HG02763 (cell line): Measurements from ENCODE around the gene AKAP9.
A peak's percentile ranks its signal among the peaks of the same experiment; 100 is the strongest.
"Not testable (repeated sequence)": the region's sequence is repeated elsewhere in the genome, so short reads cannot be mapped to it uniquely, and the experiment has no call there.

Source experiments
- ATAC-seq: cut with Tn5 transposase; IDR thresholded peaks from one replicate; pipeline ENCODE4 v1.9.1; 2021; ENCODE audit warnings: mild to moderate bottlenecking, moderate library complexity; ENCODE audit not compliant: unreplicated experiment

Gene AKAP9

GRCh38 chr7:91940572-91941341, at the start of gene AKAP9:
Gene AKAP9 (plus strand): TSS chr7:91940862. CDS start chr7:91941100, 238 bp downstream.
- ATAC-seq, result peak; percentile 95

DNA sequence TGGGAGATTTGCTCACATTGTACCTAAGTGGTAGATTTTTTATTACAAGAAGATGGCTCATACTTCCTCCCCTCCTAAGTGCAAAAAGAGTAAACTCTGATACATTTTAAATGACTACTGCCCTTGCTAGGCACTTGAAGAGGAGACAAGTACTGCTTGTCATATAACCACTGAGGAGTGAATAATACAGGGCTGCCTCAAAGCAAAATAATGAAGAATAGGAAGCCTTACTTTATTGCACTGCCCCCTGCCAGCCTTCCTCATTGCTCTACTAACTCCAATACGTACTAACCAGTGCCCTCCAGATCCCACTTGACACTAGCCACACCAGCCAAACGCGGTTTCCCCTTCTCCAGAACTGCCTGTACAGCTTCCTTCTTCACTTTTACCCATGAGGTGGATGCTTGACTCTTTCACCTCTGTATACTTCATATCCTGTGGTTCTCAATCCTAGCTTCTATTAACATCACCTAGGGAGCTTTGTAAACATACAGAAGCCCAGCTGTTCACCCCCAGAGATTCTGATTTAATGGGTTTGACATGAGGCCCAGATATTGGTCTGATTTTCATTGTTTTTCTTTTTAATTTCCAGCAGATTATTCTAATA, 48.5 kb upstream of the AKAP9 start:
- ATAC-seq, result no peak

- ATAC-seq, result no peak
Measured at GRCh38 chr7:91892821-91893340, 47.8 kb upstream of the AKAP9 start.

DNA sequence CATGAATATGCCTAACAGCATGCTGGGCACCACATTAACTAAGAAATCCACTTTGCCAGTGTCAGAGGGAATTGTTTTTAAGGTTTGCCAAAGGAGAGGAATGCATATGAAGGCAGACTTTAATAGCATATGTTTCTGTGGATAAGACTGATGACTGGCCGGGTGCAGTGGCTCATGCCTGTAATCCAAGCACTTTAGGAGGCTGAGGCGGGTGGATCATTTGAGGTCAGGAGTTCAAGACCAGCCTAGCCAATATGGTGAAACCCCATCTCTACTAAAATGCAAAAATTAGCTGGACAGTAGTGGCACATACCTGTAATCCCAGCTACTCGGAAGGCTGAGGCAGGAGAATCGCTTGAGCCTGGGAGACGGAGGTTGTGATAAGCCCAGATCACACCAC, 47.0 kb upstream of the AKAP9 start:
- ATAC-seq, result not testable (repeated sequence)

DNA sequence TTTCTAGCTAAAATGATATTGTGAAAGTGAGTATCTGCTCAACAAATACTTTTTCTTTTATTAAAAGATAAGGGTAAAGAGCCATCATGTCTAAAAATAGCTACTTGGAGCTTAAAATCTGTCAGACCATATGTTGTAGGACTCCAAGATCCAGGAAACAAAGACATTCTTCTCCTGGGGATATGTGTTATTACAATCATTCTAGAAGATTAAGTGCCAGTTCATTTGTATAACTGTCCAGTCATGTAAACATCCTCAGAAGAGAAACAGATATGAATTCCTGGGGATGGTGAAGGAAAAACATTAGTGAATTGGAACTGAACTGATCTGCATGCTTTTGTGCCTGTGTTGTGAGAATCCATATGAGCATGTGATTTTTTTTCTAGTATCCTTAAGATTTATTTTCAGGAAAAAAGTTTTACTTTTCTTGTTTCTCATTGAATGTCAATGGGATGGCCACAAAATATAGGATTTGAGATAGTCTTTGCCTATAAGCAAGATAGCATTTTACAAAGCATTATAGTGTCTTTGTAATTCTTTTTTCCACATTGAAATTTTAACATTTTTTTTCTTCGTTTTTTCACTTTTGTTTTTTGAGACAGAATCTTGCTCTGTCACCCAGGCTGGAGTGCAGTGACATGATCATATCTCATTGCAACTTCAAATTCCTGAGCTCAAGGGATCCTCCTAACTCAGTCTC, 45.7 kb upstream of the AKAP9 start:
- ATAC-seq, result no peak

- no peak for ATAC-seq
Measured at GRCh38 chr7:91898240-91898992, 42.2 kb upstream of the AKAP9 start.

- ATAC-seq, result no peak
Measured at GRCh38 chr7:91899563-91899962, 41.1 kb upstream of the AKAP9 start.

DNA sequence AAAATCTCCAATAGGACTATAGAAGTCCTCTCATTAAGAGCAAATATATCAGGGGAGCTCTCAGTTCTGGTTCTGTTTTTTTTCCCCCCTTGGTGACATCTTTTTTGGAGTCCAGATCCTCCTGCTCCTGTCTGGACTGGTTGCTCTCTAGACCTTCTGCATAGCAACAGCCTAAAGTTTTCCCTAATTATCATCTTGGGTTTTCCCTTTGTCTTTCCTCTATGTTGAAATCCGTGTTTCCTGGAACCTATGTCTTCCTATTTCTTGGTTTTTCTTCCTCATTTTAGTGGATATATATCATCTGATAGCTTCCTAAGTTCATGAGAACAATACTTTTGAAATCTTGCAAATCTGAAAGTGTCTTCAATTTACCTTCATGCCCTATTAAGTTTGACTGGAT, 30.5 kb upstream of the AKAP9 start:
- no peak for ATAC-seq

GRCh38 chr7:91911121-91911520, 29.5 kb upstream of the AKAP9 start:
- no peak for ATAC-seq

DNA sequence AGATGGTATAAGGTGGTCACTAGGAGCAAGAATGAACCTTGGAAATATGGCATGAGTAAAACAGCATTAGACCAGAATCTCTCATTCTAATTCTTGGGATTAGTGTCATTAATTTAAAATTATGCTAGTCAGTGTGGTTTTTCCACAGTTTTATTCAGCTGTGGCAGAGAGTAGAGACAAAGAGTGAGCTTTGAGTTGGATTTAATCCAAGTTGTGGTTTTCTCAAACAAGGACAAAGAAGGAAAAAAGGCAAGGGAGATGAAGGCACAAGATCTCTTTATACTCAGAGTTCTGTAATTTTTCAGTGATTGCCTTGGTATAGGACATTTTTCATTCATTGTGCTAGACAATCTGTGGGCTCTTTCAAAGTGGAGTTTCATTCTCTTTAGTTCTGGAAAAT, 28.2 kb upstream of the AKAP9 start:
- ATAC-seq, result no peak

DNA sequence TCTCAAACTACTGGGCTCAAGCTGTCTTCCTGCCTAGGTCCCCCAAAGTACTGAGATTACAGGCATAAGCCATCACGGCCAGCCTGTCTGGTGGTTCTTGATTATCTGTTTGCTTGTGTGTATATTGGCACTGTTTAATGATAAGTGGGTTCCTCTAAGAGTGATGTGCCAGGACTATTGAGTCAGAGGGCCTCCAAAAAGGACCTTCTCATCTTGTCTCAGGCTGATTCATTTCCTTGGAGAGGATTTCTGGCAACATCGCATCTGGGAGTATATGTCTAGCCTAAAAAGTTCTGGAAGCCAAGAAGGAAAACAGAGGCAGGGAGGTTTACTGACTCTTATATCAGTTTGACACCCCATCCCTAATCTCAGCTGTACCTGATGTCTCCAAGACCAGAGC, 27.1 kb upstream of the AKAP9 start:
- no peak for ATAC-seq

- no peak for ATAC-seq
Measured at GRCh38 chr7:91915401-91916050, 25.1 kb upstream of the AKAP9 start.

DNA sequence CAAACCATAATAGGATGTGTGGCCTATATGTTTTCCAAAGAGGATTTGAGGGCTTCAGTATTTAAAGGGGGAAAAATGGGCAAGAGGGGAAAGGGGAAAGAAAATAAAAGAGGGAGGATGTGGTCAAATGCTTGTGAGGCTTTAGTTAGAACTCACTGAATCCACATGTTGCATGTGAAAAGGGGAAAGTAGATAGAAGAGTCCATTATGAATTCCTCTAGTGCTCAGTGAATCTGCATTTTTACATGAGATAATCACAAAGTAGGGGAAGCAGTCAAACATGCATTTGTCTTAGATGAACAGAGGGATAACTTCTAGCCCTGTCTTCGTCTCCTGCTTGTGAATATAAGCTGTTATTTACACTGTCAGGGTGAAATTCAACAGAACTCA, 24.6 kb upstream of the AKAP9 start:
- ATAC-seq, result no peak

DNA sequence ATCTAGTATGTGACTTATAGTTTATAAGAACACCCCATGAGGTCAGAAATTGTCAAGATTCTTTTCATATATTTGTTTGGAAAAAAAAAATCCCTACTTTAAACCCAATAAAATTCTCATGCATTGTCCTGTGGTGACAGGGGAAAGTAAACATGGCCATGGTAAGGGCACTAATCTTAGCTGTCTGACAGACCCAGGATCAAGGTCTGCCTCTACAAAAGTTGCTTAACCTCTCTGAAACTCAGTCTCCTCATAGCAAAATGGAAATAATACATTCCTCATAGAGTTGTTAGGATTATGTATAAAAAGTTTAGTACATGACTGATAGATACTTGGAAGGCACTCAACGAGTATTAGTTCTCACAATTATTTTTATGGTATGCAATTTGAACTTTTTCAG, 22.3 kb upstream of the AKAP9 start:
- ATAC-seq, result no peak

DNA sequence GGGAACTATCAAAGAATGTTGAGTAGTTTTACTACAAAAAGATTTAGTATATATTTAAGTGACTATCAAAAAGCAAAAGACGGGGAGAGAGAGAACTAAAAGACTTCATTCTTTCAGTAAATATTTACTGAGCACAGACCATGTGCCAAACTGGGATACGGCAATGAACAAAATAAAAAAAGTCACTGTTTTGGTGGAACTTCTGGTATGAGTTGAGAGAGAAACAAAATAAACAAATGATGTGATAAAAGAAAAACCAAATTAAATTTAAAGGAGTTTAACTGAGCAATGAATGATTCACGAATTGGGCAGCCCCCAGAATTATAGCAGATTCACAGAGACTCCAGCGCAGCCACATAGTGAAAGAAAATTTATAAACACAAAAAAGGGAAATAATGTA, 17.8 kb upstream of the AKAP9 start:
- no peak for ATAC-seq

DNA sequence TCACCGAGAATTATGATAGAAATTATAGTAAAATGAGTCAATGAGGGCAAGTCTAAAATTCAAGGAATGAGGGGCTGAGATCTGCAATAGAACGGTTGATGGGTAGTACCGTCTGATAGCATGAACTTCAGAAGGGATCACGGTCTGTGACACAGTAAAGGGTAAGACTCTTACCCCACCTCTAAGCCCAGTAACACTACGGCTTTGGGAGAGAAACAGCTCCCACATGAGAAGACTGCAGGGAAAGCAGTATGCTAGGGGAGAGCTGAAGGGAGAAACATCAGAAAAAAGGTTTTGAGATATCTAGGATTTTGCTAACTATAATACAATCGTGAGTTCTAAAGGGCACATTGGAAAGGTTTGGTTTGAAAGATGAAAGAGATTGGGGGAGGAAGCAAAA, 12.8 kb upstream of the AKAP9 start:
- ATAC-seq, result no peak

- ATAC-seq, result no peak
Measured at GRCh38 chr7:91929463-91929862, 11.2 kb upstream of the AKAP9 start.

- ATAC-seq, result peak; percentile 16
Measured at GRCh38 chr7:91940171-91940570, 491 bp upstream of the AKAP9 start.

DNA sequence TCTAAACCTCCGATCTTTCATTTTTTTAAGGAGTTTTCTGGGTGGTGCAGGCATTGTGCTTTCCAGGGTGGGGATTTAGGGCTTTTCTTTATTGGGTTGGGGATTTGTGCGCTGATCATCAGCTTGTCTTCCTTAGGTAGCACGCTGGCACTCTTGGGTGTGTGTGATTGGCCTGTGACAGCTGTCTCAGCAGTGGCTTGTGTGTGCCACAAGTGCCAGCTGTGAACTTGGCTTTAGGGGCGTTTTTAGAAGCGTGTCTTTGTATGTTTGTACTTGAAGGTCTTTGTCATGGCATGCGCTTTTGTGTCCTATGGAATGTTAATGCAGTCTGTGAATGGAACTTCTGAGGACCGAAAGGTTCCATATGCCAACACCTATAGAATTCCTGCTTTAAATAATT, 788 bp downstream of the AKAP9 start:
- no peak for ATAC-seq

- no peak for ATAC-seq
Measured at GRCh38 chr7:91942312-91942711, 1.6 kb downstream of the AKAP9 start.

GRCh38 chr7:91944970-91945369, 4.3 kb downstream of the AKAP9 start:
- not testable (repeated sequence) for ATAC-seq
